Common myeloid progenitor, CD34-positive (primary cell): ENCODE data around the gene NKX6-1.

Source experiments
- CTCF ChIA-PET: fragments of 350-600 bp; sonication (Branson Sonifier 250); formaldehyde crosslinking; loops from one replicate; lab custom pipeline; 2021; ENCODE audit warnings: antibody characterized with exemption; lab: Charles Lee
- POLR2A ChIA-PET: fragments of 350-600 bp; sonication (Branson Sonifier 250); formaldehyde crosslinking; loops from one replicate; lab custom pipeline; 2021; ENCODE audit warnings: antibody characterized with exemption; lab: Charles Lee
- DNase-seq, 3 donors: peaks; one replicate each; pipeline versions ENCODE4 v3.0.0 to v3.0.0-alpha.2; 2013
- H3K27ac ChIP-seq, 2 experiments: 1 replicate in 1 of 2; 2 replicates in 1 of 2; pipeline ENCODE4 v1.7.0; 2013; ENCODE audit warnings: inconsistent platforms in 2 of 2, low read length in 2 of 2, mild to moderate bottlenecking in 2 of 2, low read depth in 1 of 2, moderate library complexity in 1 of 2; ENCODE audit not compliant: severe bottlenecking in 2 of 2, insufficient read depth in 1 of 2, poor library complexity in 1 of 2
- H3K27me3 ChIP-seq, 5 experiments: replicated peaks in 2 of 5; 1 replicate in 3 of 5; 2 replicates in 2 of 5; pipeline versions ENCODE4 v1.6.1 to v1.7.0; 2013; ENCODE audit warnings: low read length in 4 of 5, mild to moderate bottlenecking in 2 of 5, moderate library complexity in 2 of 5, inconsistent platforms in 1 of 5; ENCODE audit not compliant: insufficient read depth in 5 of 5, control insufficient read depth in 4 of 5
- H3K36me3 ChIP-seq, 4 experiments: 1 replicate in 2 of 4; 2 replicates in 2 of 4; pipeline versions ENCODE4 v1.6.1 to v1.7.0; 2013; ENCODE audit warnings: low read length in 3 of 4, control low read depth in 1 of 4, mild to moderate bottlenecking in 1 of 4; ENCODE audit not compliant: control insufficient read depth in 4 of 4, insufficient read depth in 4 of 4
- H3K4me1 ChIP-seq, 4 experiments: 1 replicate in 3 of 4; 2 replicates in 1 of 4; pipeline versions ENCODE4 v1.6.1 to v1.7.1; 2013; ENCODE audit warnings: low read length in 3 of 4, mild to moderate bottlenecking in 3 of 4, control low read depth in 1 of 4, inconsistent platforms in 1 of 4, moderate library complexity in 1 of 4; ENCODE audit not compliant: control insufficient read depth in 4 of 4, insufficient read depth in 4 of 4; ENCODE audit errors: control extremely low read depth in 1 of 4
- H3K4me3 ChIP-seq, 7 experiments: 1 replicate in 4 of 7; 2 replicates in 3 of 7; pipeline versions ENCODE4 v1.5.1 to v1.7.0; 2013; ENCODE audit warnings: mild to moderate bottlenecking in 7 of 7, low read length in 6 of 7, moderate library complexity in 6 of 7, inconsistent platforms in 2 of 7, low read depth in 2 of 7, control low read depth in 1 of 7; ENCODE audit not compliant: insufficient read depth in 4 of 7, control insufficient read depth in 1 of 7; ENCODE audit errors: extremely low read depth in 1 of 7
- H3K9me3 ChIP-seq, 5 experiments: 1 replicate in 4 of 5; 2 replicates in 1 of 5; pipeline versions ENCODE4 v1.6.1 to v1.7.1; 2013; ENCODE audit warnings: low read length in 4 of 5, mild to moderate bottlenecking in 2 of 5, inconsistent platforms in 1 of 5, low read depth in 1 of 5, moderate library complexity in 1 of 5; ENCODE audit not compliant: control insufficient read depth in 4 of 5, insufficient read depth in 2 of 5; ENCODE audit errors: control extremely low read depth in 1 of 5
- WGBS: methylation state at CpG from one replicate; pipeline ENCODE4 v1.1.5; 2013; ENCODE audit not compliant: insufficient coverage; 5-methylcytosine and 5-hydroxymethylcytosine counted together

NKX6-1 gene

GRCh38 chr4:84470204-84470785 is 28.8 kb downstream of the NKX6-1 start:
- Histone ChIP-seq H3K9me3 (no peaks in the 10 kb centered on the region), H3K4me1 (no peaks in the 10 kb centered on the region), H3K36me3 (no peaks in the 10 kb centered on the region), H3K27me3 (peaks cover 0 to 21% (median 8%) of the 10 kb centered on the region in 5 experiments), H3K27ac (no peak overlapping the region), H3K4me3 (no peak overlapping the region)
- ChIA-PET POLR2A (no interaction called here), CTCF (interaction anchor here (1.0 to 1.3 kb wide), 2 partner anchors 19 to 501 kb away, joined by 3 read pairs; no protein-coding TSS in a partner anchor)
- no peak for DNase-seq
- WGBS = 77% methylated on average over 2 of the region's 4 CpGs

DNA sequence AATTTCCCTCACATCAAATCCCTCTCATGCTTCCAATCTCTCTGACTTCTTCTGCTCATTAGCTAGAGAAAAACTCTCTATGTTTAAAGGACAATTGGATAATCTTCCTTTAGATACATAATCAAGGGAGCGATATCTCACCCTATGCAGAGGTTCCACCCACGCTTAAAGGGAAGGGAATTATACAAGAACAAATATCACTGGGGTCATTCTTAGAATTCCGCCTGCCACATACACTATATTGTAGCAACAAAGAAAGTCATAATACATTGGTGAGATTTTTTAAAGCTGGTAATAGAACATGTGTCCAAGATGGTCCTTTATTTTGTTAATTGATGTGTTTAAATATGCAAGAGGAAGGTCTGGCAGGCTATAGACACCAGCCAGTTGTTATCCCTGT is 31.5 kb downstream of the NKX6-1 start:
- ChIA-PET POLR2A (no interaction called here), CTCF (no interaction called here)
- WGBS = no CpG with 5 or more reads among the region's 3 CpGs
- H3K36me3 ChIP-seq = no peaks in the 10 kb centered on the region
- no peak overlapping the region for H3K4me3 ChIP-seq
- no peak for DNase-seq
- peaks cover 0 to 9% (median 3%) of the 10 kb centered on the region in 5 experiments for H3K27me3 ChIP-seq
- no peaks in the 10 kb centered on the region for H3K4me1 ChIP-seq
- no peak overlapping the region for H3K27ac ChIP-seq
- peaks cover 0 to 2% (median 0%) of the 10 kb centered on the region in 5 experiments for H3K9me3 ChIP-seq

DNA sequence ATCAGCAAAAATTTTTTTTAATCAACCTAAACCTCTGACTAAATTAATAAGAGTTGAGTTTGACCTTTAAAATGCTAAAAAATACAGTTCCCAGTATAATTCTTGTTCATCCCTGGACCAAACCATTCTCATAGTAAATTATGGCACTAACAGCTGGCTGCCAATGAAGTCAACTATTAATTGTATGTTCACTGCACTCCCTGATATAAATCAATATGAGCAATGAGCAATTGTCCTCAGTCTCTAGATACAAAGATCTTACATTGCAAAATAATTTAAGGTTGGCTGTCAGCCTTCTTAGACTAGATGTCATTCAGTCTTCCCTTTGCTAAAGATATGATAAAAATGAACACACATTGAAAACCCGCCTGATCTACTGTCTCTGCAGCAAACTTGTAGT is 39.3 kb downstream of the NKX6-1 start:
- ChIA-PET CTCF (interaction anchor here (0.6 kb wide), 1 partner anchor 816 kb away, joined by 4 read pairs; no protein-coding TSS in a partner anchor), POLR2A (no interaction called here)
- H3K36me3 ChIP-seq = no peaks in the 10 kb centered on the region
- no peaks in the 10 kb centered on the region for H3K4me1 ChIP-seq
- WGBS = no CpG with 5 or more reads among the region's 1 CpG
- no peak overlapping the region for H3K27ac ChIP-seq
- peaks cover 0 to 3% (median 3%) of the 10 kb centered on the region in 5 experiments for H3K27me3 ChIP-seq
- no peak for DNase-seq
- H3K9me3 ChIP-seq = peaks cover 0 to 2% (median 0%) of the 10 kb centered on the region in 5 experiments
- H3K4me3 ChIP-seq = no peak overlapping the region

- Histone ChIP-seq H3K4me1 (no peaks in the 10 kb centered on the region), H3K9me3 (no peaks in the 10 kb centered on the region), H3K27ac (no peak overlapping the region), H3K27me3 (peaks cover 0 to 3% (median 3%) of the 10 kb centered on the region in 5 experiments), H3K36me3 (no peaks in the 10 kb centered on the region), H3K4me3 (no peak overlapping the region)
- DNase-seq = no peak
- CTCF ChIA-PET = no interaction called here
- POLR2A ChIA-PET = no interaction called here
- WGBS = 77% methylated on average over 3 of the region's 4 CpGs
Measured at GRCh38 chr4:84456157-84456556, 42.9 kb downstream of the NKX6-1 start.

DNA sequence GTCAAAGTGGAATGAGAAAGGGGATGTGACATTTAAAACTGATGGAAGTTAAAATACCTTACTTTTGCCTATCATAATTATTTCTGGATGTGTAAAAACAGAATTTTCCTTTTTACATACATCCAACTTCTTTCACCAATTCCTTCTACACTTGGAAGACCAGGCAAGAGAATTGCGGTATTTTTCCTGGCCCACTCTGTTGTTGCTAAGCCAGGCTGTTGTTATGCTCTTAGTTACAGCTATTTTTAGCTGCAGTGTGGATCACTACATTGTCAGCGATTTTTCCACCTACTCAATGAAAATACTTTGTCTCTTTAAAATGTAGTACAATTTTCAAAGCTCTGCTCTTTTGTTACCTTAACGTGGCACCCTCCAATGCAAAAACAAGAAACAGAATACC is 43.4 kb downstream of the NKX6-1 start:
- CTCF ChIA-PET = no interaction called here
- Histone ChIP-seq H3K27me3 (peaks cover 0 to 3% (median 3%) of the 10 kb centered on the region in 5 experiments), H3K27ac (no peak overlapping the region), H3K36me3 (no peaks in the 10 kb centered on the region), H3K9me3 (no peaks in the 10 kb centered on the region), H3K4me1 (no peaks in the 10 kb centered on the region), H3K4me3 (no peak overlapping the region)
- DNase-seq = no peak
- WGBS = 83% methylated on average over 3 of the region's 3 CpGs
- POLR2A ChIA-PET = no interaction called here

- H3K9me3 ChIP-seq = no peaks in the 10 kb centered on the region
- CTCF ChIA-PET = interaction anchor here (0.8 kb wide), 2 partner anchors 10 to 18 kb away, joined by 3 read pairs; no protein-coding TSS in a partner anchor
- no peak overlapping the region for H3K4me3 ChIP-seq
- no peak overlapping the region for H3K27ac ChIP-seq
- POLR2A ChIA-PET = no interaction called here
- no peaks in the 10 kb centered on the region for H3K4me1 ChIP-seq
- H3K27me3 ChIP-seq = no peaks in the 10 kb centered on the region
- WGBS = 0% methylated on average over 2 of the region's 3 CpGs
- peak in 1 of 3 donors; percentile 5 for DNase-seq
- no peaks in the 10 kb centered on the region for H3K36me3 ChIP-seq
Measured at GRCh38 chr4:84451546-84451945, 47.5 kb downstream of the NKX6-1 start.

GRCh38 chr4:84443523-84443922 is 55.6 kb downstream of the NKX6-1 start:
- no peak overlapping the region for H3K27ac ChIP-seq
- POLR2A ChIA-PET = no interaction called here
- peaks cover 0 to 12% (median 2%) of the 10 kb centered on the region in 5 experiments for H3K27me3 ChIP-seq
- H3K36me3 ChIP-seq = no peaks in the 10 kb centered on the region
- WGBS = 100% methylated on average over 2 of the region's 5 CpGs
- no peak for DNase-seq
- H3K4me3 ChIP-seq = no peak overlapping the region
- CTCF ChIA-PET = interaction anchor here (0.8 kb wide), 1 partner anchor 11 kb away, joined by 3 read pairs; no protein-coding TSS in a partner anchor
- H3K9me3 ChIP-seq = peaks cover 0 to 1% (median 0%) of the 10 kb centered on the region in 5 experiments
- no peaks in the 10 kb centered on the region for H3K4me1 ChIP-seq
